Small intestine (tissue), 7 donors: ENCODE measurements around the gene SLC43A1. TPM values are rescaled to one million over a fixed set of nuclear protein-coding genes. Genes with fewer than 3 reads are reported as not detected.
"Not testable (repeated sequence)": the region's sequence is repeated elsewhere in the genome, so short reads cannot be mapped to it uniquely, and the experiment has no call there.

Experiments used
- DNase-seq, 2 donors: peaks; one replicate each; pipeline versions ENCODE4 v3.0.0 to v3.0.0-alpha.2; 2013
- FAIRE-seq: peaks from 2 replicates; lab custom pipeline; 2012; peaks lifted over from hg19 to GRCh38; lab: Jason Lieb, UNC
- H3K27ac ChIP-seq, 3 donors: one replicate each; pipeline ENCODE4 v1.5.1; 2013; ENCODE audit warnings: low read length in 2 of 3, mild to moderate bottlenecking in 2 of 3, control low read depth in 1 of 3, inconsistent platforms in 1 of 3, low read depth in 1 of 3, moderate library complexity in 1 of 3
- H3K27me3 ChIP-seq, 3 donors: one replicate each; pipeline ENCODE4 v1.6.1; 2013; ENCODE audit warnings: low read length in 3 of 3, inconsistent platforms in 1 of 3; ENCODE audit not compliant: control insufficient read depth in 3 of 3, insufficient read depth in 3 of 3
- H3K36me3 ChIP-seq, 3 donors: one replicate each; pipeline ENCODE4 v1.6.1; 2013; ENCODE audit warnings: low read length in 3 of 3, inconsistent platforms in 1 of 3, low read depth in 1 of 3, mild to moderate bottlenecking in 1 of 3, moderate library complexity in 1 of 3; ENCODE audit not compliant: control insufficient read depth in 3 of 3, insufficient read depth in 2 of 3
- H3K4me1 ChIP-seq, 3 donors: one replicate each; pipeline ENCODE4 v1.6.1; 2013; ENCODE audit warnings: low read length in 2 of 3, inconsistent platforms in 1 of 3, low read depth in 1 of 3, mild to moderate bottlenecking in 1 of 3, moderate library complexity in 1 of 3; ENCODE audit not compliant: control insufficient read depth in 3 of 3, insufficient read depth in 2 of 3
- H3K4me3 ChIP-seq, 3 donors: one replicate each; pipeline ENCODE4 v1.5.1; 2013; ENCODE audit warnings: low read length in 3 of 3, control low read depth in 1 of 3, inconsistent platforms in 1 of 3, low read depth in 1 of 3, mild to moderate bottlenecking in 1 of 3, moderate library complexity in 1 of 3
- H3K9me3 ChIP-seq, 2 donors: one replicate each; pipeline ENCODE4 v1.6.1; 2013; ENCODE audit warnings: low read depth in 1 of 2, low read length in 1 of 2; ENCODE audit not compliant: control insufficient read depth in 2 of 2, insufficient read depth in 1 of 2
- WGBS, 3 donors: extraction: QIAGEN DNeasy Blood & Tissue Kit; methylation state at CpG; one replicate each; pipeline ENCODE4 v1.1.7; 2013; 5-methylcytosine and 5-hydroxymethylcytosine counted together
- polyA plus RNA-seq, 4 donors: library from polyadenylated mRNA; stranded (reverse) in 3 of 4; unstranded in 1 of 4; fragments of 200-250 nt in 3 of 4; fragments of 120-200 nt in 1 of 4; gene quantifications; one replicate each; pipeline versions ENCODE4 v1.2.1 to v1.2.3, GENCODE V29; 2013
- donor health status: healthy with polysubstance abuse.
- donor health status: control.
- donor health status: control.
- donor health status: Bipolar disorder and iron deficiency.
- donor health status: healthy.

SLC43A1 gene
- polyA plus RNA-seq, 4 donors = 0.67 to 25.0 (median 7.9) TPM

GRCh38 chr11:57539342-57539741 lies 23.8 kb upstream of the SLC43A1 start:
- Histone ChIP-seq H3K27ac (no peak overlapping the region), H3K36me3 (no peaks in the 10 kb centered on the region), H3K4me1 (no peaks in the 10 kb centered on the region), H3K9me3 (no peaks in the 10 kb centered on the region), H3K27me3 (peaks cover 0 to 3% (median 0%) of the 10 kb centered on the region in 3 donors), H3K4me3 (no peak overlapping the region)
- FAIRE-seq = no peak
- DNase-seq = no peak
- WGBS, 3 donors = 42 to 79% (median 65%) methylated on average over 1 of the region's 1 CpG

GRCh38 chr11:57536947-57537619 lies 21.6 kb upstream of the SLC43A1 start, which contains the start of gene SMTNL1:
TSS of gene SMTNL1 (plus strand) at chr11:57537595. CDS start at chr11:57542643, 5,048 bp downstream.
- no peak for FAIRE-seq
- no peak for DNase-seq
- H3K27ac ChIP-seq = no peak within 1 kb of the TSS

GRCh38 chr11:57534449-57534848 lies 18.9 kb upstream of the SLC43A1 start:
- not testable (repeated sequence) for H3K36me3 ChIP-seq, H3K9me3 ChIP-seq, H3K27me3 ChIP-seq, H3K4me3 ChIP-seq, FAIRE-seq, H3K27ac ChIP-seq, H3K4me1 ChIP-seq, DNase-seq
- WGBS, 3 donors = 93 to 95% (median 95%) methylated on average over 7 of the region's 7 CpGs

More at GRCh38 chr11:57536947-57537619, 21.6 kb upstream of the SLC43A1 start, which contains the start of gene SMTNL1:
- Histone ChIP-seq H3K27me3 (peaks cover 0 to 3% (median 0%) of the 10 kb centered on the region in 3 donors), H3K36me3 (no peaks in the 10 kb centered on the region), H3K4me3 (no peak within 1 kb of the TSS), H3K4me1 (no peaks in the 10 kb centered on the region), H3K9me3 (no peaks in the 10 kb centered on the region)
- WGBS, 3 donors = 74 to 84% (median 75%) methylated on average over 13 to 14 of the region's 14 CpGs

- H3K27me3 ChIP-seq = peaks cover 0 to 3% (median 0%) of the 10 kb centered on the region in 3 donors
- peaks cover 0 to 8% (median 0%) of the 10 kb centered on the region in 3 donors for H3K36me3 ChIP-seq
- H3K4me3 ChIP-seq = peak within 1 kb of the TSS; percentile 70 to 95 (median 78)
- peak within 1 kb of the TSS; percentile 38 to 93 (median 87) for H3K27ac ChIP-seq
- FAIRE-seq (peak; percentile 95), DNase-seq (peak; percentile 98 to 100)
- H3K4me1 ChIP-seq = peaks cover 4% of the 10 kb centered on the region in 3 donors
- 0% methylated on average over 49 of the region's 49 CpGs for WGBS, 3 donors
- no peaks in the 10 kb centered on the region for H3K9me3 ChIP-seq
Measured at GRCh38 chr11:57530596-57531507, 15.3 kb upstream of the SLC43A1 start, which contains the start of gene TIMM10. TSS of gene TIMM10 (minus strand) at chr11:57530754. CDS start at chr11:57530189, 565 bp downstream.

- FAIRE-seq = no peak
- Histone ChIP-seq H3K4me3 (peak overlapping the region; percentile 70 to 95 (median 78)), H3K4me1 (peaks cover 4% of the 10 kb centered on the region in 3 donors), H3K36me3 (peaks cover 0 to 8% (median 0%) of the 10 kb centered on the region in 3 donors), H3K9me3 (no peaks in the 10 kb centered on the region), H3K27me3 (no peaks in the 10 kb centered on the region), H3K27ac (peak overlapping the region; percentile 15 to 93 (median 32))
- DNase-seq = no peak
- 0 to 2% (median 1%) methylated on average over 17 of the region's 17 CpGs for WGBS, 3 donors
Measured at GRCh38 chr11:57530215-57530595, 14.7 kb upstream of the SLC43A1 start.

- Histone ChIP-seq H3K27ac (no peak overlapping the region), H3K27me3 (no peaks in the 10 kb centered on the region), H3K4me1 (peaks cover 4% of the 10 kb centered on the region in 3 donors), H3K4me3 (no peak overlapping the region), H3K9me3 (no peaks in the 10 kb centered on the region), H3K36me3 (peaks cover 0 to 8% (median 0%) of the 10 kb centered on the region in 3 donors)
- DNase-seq (no peak), FAIRE-seq (no peak)
Measured at GRCh38 chr11:57529012-57529411, 13.5 kb upstream of the SLC43A1 start.

GRCh38 chr11:57527056-57527631 lies 11.6 kb upstream of the SLC43A1 start:
- DNase-seq (peak; percentile 69 to 82), FAIRE-seq (no peak)
- H3K27me3 ChIP-seq = no peaks in the 10 kb centered on the region
- H3K27ac ChIP-seq = no peak overlapping the region
- WGBS, 3 donors = 18 to 22% (median 19%) methylated on average over 7 of the region's 7 CpGs
- no peaks in the 10 kb centered on the region for H3K9me3 ChIP-seq
- H3K4me3 ChIP-seq = no peak overlapping the region
- peaks cover 4% of the 10 kb centered on the region in 3 donors for H3K4me1 ChIP-seq
- H3K36me3 ChIP-seq = peaks cover 0 to 8% (median 0%) of the 10 kb centered on the region in 3 donors

GRCh38 chr11:57523419-57523818 lies 7.9 kb upstream of the SLC43A1 start:
- no peak for DNase-seq

More at GRCh38 chr11:57523419-57523818, 7.9 kb upstream of the SLC43A1 start:
- H3K27me3 ChIP-seq = no peaks in the 10 kb centered on the region
- H3K36me3 ChIP-seq = peaks cover 0 to 4% (median 0%) of the 10 kb centered on the region in 3 donors
- FAIRE-seq = no peak
- no peak overlapping the region for H3K27ac ChIP-seq
- H3K4me1 ChIP-seq = no peaks in the 10 kb centered on the region
- 88 to 94% (median 94%) methylated on average over 4 of the region's 4 CpGs for WGBS, 3 donors
- no peaks in the 10 kb centered on the region for H3K9me3 ChIP-seq
- no peak overlapping the region for H3K4me3 ChIP-seq
